B cell (primary cell): ENCODE results near the gene GALR2. TPM values are rescaled to one million over a fixed set of nuclear protein-coding genes. Genes with fewer than 3 reads are reported as not detected.

Source experiments
- ATAC-seq: fragments of 200-7000 bp; cut with Tn5 transposase; one replicate; pipeline ENCODE4 v1.10.0; 2021; ENCODE audit warnings: low read depth, mild to moderate bottlenecking, moderate number of reproducible peaks, moderate library complexity
- CTCF ChIA-PET: fragments of 350-600 bp; sonication (Branson Sonifier 250); formaldehyde crosslinking; loops from one replicate; lab custom pipeline; 2021; ENCODE audit warnings: antibody characterized with exemption, inconsistent platforms; lab: Charles Lee
- POLR2A ChIA-PET: fragments of 350-600 bp; sonication (Branson Sonifier 250); formaldehyde crosslinking; loops from one replicate; lab custom pipeline; 2021; ENCODE audit warnings: antibody characterized with exemption; lab: Charles Lee
- DNase-seq: peaks from one replicate; pipeline ENCODE4 v3.0.0; 2013
- H2AFZ ChIP-seq: 2 replicates; pipeline ENCODE4 v1.6.1; 2012; ENCODE audit warnings: mild to moderate bottlenecking, low read depth, low read length; ENCODE audit not compliant: insufficient read depth, poor library complexity, severe bottlenecking
- H3K27ac ChIP-seq, 2 donors: 1 replicate in 1 of 2; 2 replicates in 1 of 2; pipeline ENCODE4 v1.5.1; 2012 to 2013; ENCODE audit warnings: low read length in 2 of 2, mild to moderate bottlenecking in 2 of 2, moderate library complexity in 1 of 2
- H3K27me3 ChIP-seq, 4 experiments: fragments of 200-600 bp in 1 of 4; sonication (generic) in 1 of 4; replicated peaks in 1 of 4; 1 replicate in 2 of 4; 2 replicates in 2 of 4; pipeline versions ENCODE4 v1.6.1 to v1.7.0; 2013 to 2016; ENCODE audit warnings: low read length in 3 of 4, mild to moderate bottlenecking in 2 of 4, mixed read lengths in 1 of 4, moderate library complexity in 1 of 4; ENCODE audit not compliant: insufficient read depth in 4 of 4, control insufficient read depth in 3 of 4; ENCODE audit errors: control extremely low read depth in 1 of 4
- H3K36me3 ChIP-seq, 2 experiments: replicated peaks in 1 of 2; 1 replicate in 1 of 2; 2 replicates in 1 of 2; pipeline versions ENCODE4 v1.6.1 to v1.7.1; 2013; ENCODE audit warnings: low read length in 1 of 2; ENCODE audit not compliant: insufficient read depth in 2 of 2, control insufficient read depth in 1 of 2; ENCODE audit errors: control extremely low read depth in 1 of 2, extremely low read depth in 1 of 2
- H3K4me1 ChIP-seq, 2 donors: fragments of 200-600 bp in 1 of 2; sonication (generic) in 1 of 2; 1 replicate in 1 of 2; 2 replicates in 1 of 2; pipeline versions ENCODE4 v1.5.1 to v1.6.1; 2013 to 2017; ENCODE audit warnings: low read length in 2 of 2; ENCODE audit not compliant: control insufficient read depth in 2 of 2, insufficient read depth in 2 of 2
- H3K4me2 ChIP-seq: replicated peaks from 2 replicates; pipeline ENCODE3; 2012; ENCODE audit warnings: mild to moderate bottlenecking, low read depth, low read length; ENCODE audit not compliant: poor library complexity, severe bottlenecking
- H3K4me3 ChIP-seq, 5 experiments: fragments of 200-600 bp in 1 of 5; sonication (generic) in 1 of 5; 1 replicate in 3 of 5; 2 replicates in 2 of 5; pipeline versions ENCODE4 v1.5.1 to v1.7.0; 2011 to 2016; ENCODE audit warnings: low read length in 4 of 5, mild to moderate bottlenecking in 4 of 5, low read depth in 2 of 5, control low read depth in 1 of 5, moderate library complexity in 1 of 5; ENCODE audit not compliant: insufficient read depth in 1 of 5; ENCODE audit errors: control extremely low read depth in 1 of 5, extremely low read depth in 1 of 5
- H3K79me2 ChIP-seq: fragments of 200-600 bp; sonication (generic); one replicate; pipeline ENCODE4 v1.6.0; 2016; ENCODE audit warnings: low read length; ENCODE audit not compliant: control insufficient read depth, insufficient read depth
- H3K9ac ChIP-seq: fragments of 200-600 bp; sonication (generic); 2 replicates; pipeline ENCODE4 v1.6.1; 2017; ENCODE audit warnings: mild to moderate bottlenecking, low read length, moderate library complexity
- H3K9me3 ChIP-seq, 3 donors: one replicate each; pipeline versions ENCODE4 v1.6.1 to v1.7.1; 2013; ENCODE audit warnings: low read length in 2 of 3; ENCODE audit not compliant: control insufficient read depth in 2 of 3, insufficient read depth in 1 of 3; ENCODE audit errors: control extremely low read depth in 1 of 3
- H4K20me1 ChIP-seq: 2 replicates; pipeline ENCODE4 v1.6.0; 2012; ENCODE audit warnings: mild to moderate bottlenecking, low read length; ENCODE audit not compliant: insufficient read depth, control insufficient read depth, poor library complexity, severe bottlenecking
- H3K27ac Mint-ChIP-seq: one replicate; pipeline ENCODE4 v1.8.0; 2021; ENCODE audit warnings: mixed read lengths
- H3K27me3 Mint-ChIP-seq: one replicate; pipeline ENCODE4 v1.8.0; 2021; ENCODE audit warnings: mixed read lengths
- H3K4me1 Mint-ChIP-seq: one replicate; pipeline ENCODE4 v1.8.0; 2021; ENCODE audit warnings: mixed read lengths
- H3K4me3 Mint-ChIP-seq: one replicate; pipeline ENCODE4 v1.8.0; 2021; ENCODE audit warnings: mixed read lengths
- H3K9me3 Mint-ChIP-seq: one replicate; pipeline ENCODE4 v1.8.0; 2022; ENCODE audit warnings: mixed read lengths; ENCODE audit not compliant: insufficient read depth
- EZH2 ChIP-seq: IDR thresholded peaks from 2 replicates; pipeline ENCODE4 v1.6.1; 2012; ENCODE audit warnings: borderline replicate concordance, low read depth, mild to moderate bottlenecking, moderate library complexity, low read length; ENCODE audit not compliant: insufficient read depth, poor library complexity, severe bottlenecking
- WGBS: methylation state at CpG from one replicate; pipeline ENCODE4 v1.1.5; 2013; ENCODE audit warnings: missing lambda C conversion rate; ENCODE audit not compliant: insufficient coverage; 5-methylcytosine and 5-hydroxymethylcytosine counted together
- intact Hi-C: fragments of 100-400 bp; cut with micrococcal nuclease; formaldehyde crosslinking; loops from one replicate; pipeline ENCODE4 v1.10.0; 2022
- polyA plus RNA-seq: library from polyadenylated mRNA; depleted of rRNA; stranded (reverse); fragments of >200 nt; gene quantifications from 2 replicates; pipeline ENCODE4 v1.2.3, GENCODE V29; 2012
- total RNA-seq, 2 donors: library from RNA; stranded (reverse); fragments of 120-200 nt in 1 of 2; gene quantifications; 1 replicate in 1 of 2; 2 replicates in 1 of 2; pipeline versions ENCODE4 v1.2.3 to v1.2.4, GENCODE V29; 2013 to 2022
- TF ChIP-seq, protein P1 (sequence below): fragments of 200-600 bp; IDR thresholded peaks from one replicate; pipeline ENCODE4 v1.8.0; 2022; ENCODE audit warnings: antibody characterized with exemption, mild to moderate bottlenecking

GALR2 gene
- total and polyA plus RNA-seq, 2 donors (not counting 1 experiment from before 2014, with no cell fraction given) = 0.42 to 1.2 TPM

DNA sequence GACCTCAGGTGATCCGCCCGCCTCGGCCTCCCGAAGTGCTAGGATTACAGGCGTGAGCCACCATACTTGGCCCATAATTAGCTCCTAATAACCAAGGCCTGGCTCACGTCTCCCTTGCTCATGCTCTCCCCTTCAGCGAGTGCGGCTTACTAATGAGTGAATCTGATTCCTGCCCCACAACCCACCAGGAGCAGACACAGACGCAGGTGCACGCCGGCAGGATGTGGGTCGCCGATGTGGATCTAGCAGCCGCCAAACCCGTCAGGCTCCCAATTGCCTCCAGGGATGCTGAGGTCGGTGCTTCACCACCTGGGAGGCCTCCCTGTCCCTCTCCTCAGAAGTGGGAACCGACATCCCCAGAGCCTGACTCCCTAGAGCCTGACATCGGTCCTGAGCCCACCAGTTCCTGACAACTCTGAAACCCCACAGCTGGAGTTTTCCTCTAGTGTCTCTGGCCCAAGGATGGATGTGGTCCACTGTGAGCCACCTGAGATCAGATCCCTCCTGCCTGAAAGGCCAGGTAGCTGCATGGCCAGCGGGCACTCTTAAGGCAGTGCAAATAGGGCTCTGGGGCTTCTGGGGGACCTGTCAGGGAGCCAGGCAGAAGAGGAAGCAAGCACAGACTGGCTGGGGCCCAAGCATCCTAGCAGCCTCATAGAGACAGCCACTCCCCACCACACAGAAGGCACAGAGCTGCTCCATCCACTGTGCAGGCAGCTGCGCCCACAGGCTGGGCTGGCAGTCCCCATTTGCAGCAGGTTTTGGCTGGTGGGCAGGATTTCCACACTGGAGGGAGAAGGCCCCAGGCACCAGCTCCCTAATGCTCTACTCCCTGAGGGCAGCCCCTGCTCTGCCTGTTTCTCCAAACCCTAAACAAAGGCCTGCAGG is 18.2 kb downstream of the GALR2 start:
- intact Hi-C loops = no loop called here
- Mint-ChIP-seq H3K27me3 (no peaks in the 10 kb centered on the region), H3K4me1 (no peaks in the 10 kb centered on the region), H3K27ac (no peak overlapping the region), H3K4me3 (no peak overlapping the region), H3K9me3 (no peaks in the 10 kb centered on the region)
- peaks cover 23% of the 10 kb centered on the region for H3K79me2 ChIP-seq
- no peak for DNase-seq
- 92% methylated on average over 20 of the region's 20 CpGs for WGBS
- no peak for TF ChIP-seq EZH2
- TF ChIP-seq, protein P1, sequence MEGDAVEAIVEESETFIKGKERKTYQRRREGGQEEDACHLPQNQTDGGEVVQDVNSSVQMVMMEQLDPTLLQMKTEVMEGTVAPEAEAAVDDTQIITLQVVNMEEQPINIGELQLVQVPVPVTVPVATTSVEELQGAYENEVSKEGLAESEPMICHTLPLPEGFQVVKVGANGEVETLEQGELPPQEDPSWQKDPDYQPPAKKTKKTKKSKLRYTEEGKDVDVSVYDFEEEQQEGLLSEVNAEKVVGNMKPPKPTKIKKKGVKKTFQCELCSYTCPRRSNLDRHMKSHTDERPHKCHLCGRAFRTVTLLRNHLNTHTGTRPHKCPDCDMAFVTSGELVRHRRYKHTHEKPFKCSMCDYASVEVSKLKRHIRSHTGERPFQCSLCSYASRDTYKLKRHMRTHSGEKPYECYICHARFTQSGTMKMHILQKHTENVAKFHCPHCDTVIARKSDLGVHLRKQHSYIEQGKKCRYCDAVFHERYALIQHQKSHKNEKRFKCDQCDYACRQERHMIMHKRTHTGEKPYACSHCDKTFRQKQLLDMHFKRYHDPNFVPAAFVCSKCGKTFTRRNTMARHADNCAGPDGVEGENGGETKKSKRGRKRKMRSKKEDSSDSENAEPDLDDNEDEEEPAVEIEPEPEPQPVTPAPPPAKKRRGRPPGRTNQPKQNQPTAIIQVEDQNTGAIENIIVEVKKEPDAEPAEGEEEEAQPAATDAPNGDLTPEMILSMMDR = no peak
- H3K4me3 ChIP-seq = no peak overlapping the region
- no peak overlapping the region for H3K9ac ChIP-seq
- peaks cover 21% of the 10 kb centered on the region for H4K20me1 ChIP-seq
- H3K27ac ChIP-seq = no peak overlapping the region
- no peak overlapping the region for H3K4me2 ChIP-seq
- H3K36me3 ChIP-seq = peaks cover 2 to 85% of the 10 kb centered on the region in 2 experiments
- H2AFZ ChIP-seq = no peak overlapping the region
- POLR2A ChIA-PET = interaction anchor here (0.7 kb wide), 1 partner anchor 13 kb away, joined by 4 read pairs; no protein-coding TSS in a partner anchor
- no peak for ATAC-seq
- H3K27me3 ChIP-seq = no peaks in the 10 kb centered on the region
- CTCF ChIA-PET = interaction anchor here (0.7 to 0.9 kb wide), 2 partner anchors 26 to 319 kb away, joined by 3 read pairs; no protein-coding TSS in a partner anchor
- no peaks in the 10 kb centered on the region for H3K4me1 ChIP-seq
- H3K9me3 ChIP-seq = peaks cover 0 to 3% (median 0%) of the 10 kb centered on the region in 3 donors

DNA sequence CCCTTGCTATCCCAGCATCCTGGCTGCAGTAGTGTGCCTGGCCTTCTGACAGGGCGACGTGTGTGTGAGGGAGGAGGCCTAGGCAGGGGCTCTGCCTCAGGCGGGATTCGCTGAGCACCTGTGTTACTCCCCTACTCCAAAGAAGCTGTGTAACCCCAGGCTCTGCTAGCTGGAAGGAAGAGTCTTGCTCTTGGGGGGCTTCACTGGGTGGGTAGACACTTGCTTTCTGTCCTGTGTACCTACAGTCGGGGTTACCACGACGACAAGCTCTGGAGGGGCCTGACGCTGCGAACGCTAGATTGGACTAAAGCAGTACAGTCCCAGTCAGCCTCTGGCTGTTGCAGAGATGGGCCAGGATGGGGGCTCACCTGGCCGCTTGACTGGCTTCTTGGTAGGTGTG is 19.5 kb downstream of the GALR2 start:
- Mint-ChIP-seq H3K4me3 (no peak overlapping the region), H3K4me1 (no peaks in the 10 kb centered on the region), H3K27me3 (no peaks in the 10 kb centered on the region), H3K27ac (no peak overlapping the region), H3K9me3 (no peaks in the 10 kb centered on the region)
- 95% methylated on average over 7 of the region's 11 CpGs for WGBS
- Histone ChIP-seq H3K4me2 (no peak overlapping the region), H3K9ac (no peak overlapping the region), H3K27me3 (no peaks in the 10 kb centered on the region), H3K36me3 (peaks cover 2 to 79% of the 10 kb centered on the region in 2 experiments), H4K20me1 (peaks cover 21% of the 10 kb centered on the region), H3K9me3 (peaks cover 0 to 3% (median 0%) of the 10 kb centered on the region in 3 donors), H3K79me2 (peaks cover 23% of the 10 kb centered on the region), H2AFZ (no peak overlapping the region), H3K27ac (no peak overlapping the region), H3K4me1 (no peaks in the 10 kb centered on the region), H3K4me3 (no peak overlapping the region)
- ChIA-PET POLR2A (no interaction called here), CTCF (interaction anchor here (1.5 kb wide), 1 partner anchor 186 kb away, joined by 7 read pairs; no protein-coding TSS in a partner anchor)
- DNase-seq = no peak
- intact Hi-C loops = no loop called here
- ATAC-seq = no peak
- no peak for TF ChIP-seq EZH2
- TF ChIP-seq, protein P1 = no peak
